Subcutaneous adipose tissue (tissue), 4 donors: ENCODE measurements around the gene HINT2. TPM values are rescaled to one million over a fixed set of nuclear protein-coding genes. Genes with fewer than 3 reads are reported as not detected.

ENCODE experiments used
- CTCF ChIP-seq: fragments of 450-650 bp; IDR thresholded peaks from one replicate; pipeline ENCODE4 v1.5.1; 2016; ENCODE audit warnings: low read depth, mild to moderate bottlenecking, control low read depth, antibody characterized with exemption, moderate library complexity
- total RNA-seq, 4 donors: library from RNA; depleted of rRNA; stranded (reverse); fragments of >200 nt; gene quantifications; one replicate each; pipeline ENCODE4 v1.1.0, GENCODE V29; 2016

HINT2 gene
- total RNA-seq, 4 donors from 2014 or later = 27.7 to 98.1 (median 40.4) TPM

- no peak for TF ChIP-seq CTCF
Measured at GRCh38 chr9:35856882-35857281, 42.0 kb upstream of the HINT2 start.

- TF ChIP-seq CTCF = no peak
Measured at GRCh38 chr9:35856206-35856605, 41.4 kb upstream of the HINT2 start.

GRCh38 chr9:35854091-35854762 lies 39.4 kb upstream of the HINT2 start:
- TF ChIP-seq CTCF = no peak

GRCh38 chr9:35852876-35853865 lies 38.3 kb upstream of the HINT2 start:
- no peak for TF ChIP-seq CTCF

- no peak for TF ChIP-seq CTCF
Measured at GRCh38 chr9:35852267-35852815, 37.5 kb upstream of the HINT2 start.

- no peak for TF ChIP-seq CTCF
Measured at GRCh38 chr9:35847792-35848572, 33.1 kb upstream of the HINT2 start.
